ENCODE data around the gene RELA.

RELA gene

GRCh38 chr11:65620666-65621065, 42.0 kb downstream of the RELA start (continued):
- TF ChIP-seq ZNF311 (tag by site-specific recombination; IDR thresholded peaks at IDR 0.05; ENCODE audit: borderline replicate concordance) (no peak), ZNF785 (tag by site-specific recombination; IDR thresholded peaks at IDR 0.05) (no peak), ZNF560 (tag by site-specific recombination; IDR thresholded peaks at IDR 0.05; ENCODE audit: borderline replicate concordance) (no peak), ZNF623 (tag by site-specific recombination; IDR thresholded peaks at IDR 0.05) (no peak), KLF9 (tag by site-specific recombination; IDR thresholded peaks at IDR 0.05; ENCODE audit: low read depth) (no peak), ZNF555 (tag by site-specific recombination; conservative IDR thresholded peaks at IDR 0.05) (no peak), ZBTB1 (tag by site-specific recombination; IDR thresholded peaks at IDR 0.05) (no peak), ZNF174 (tag by site-specific recombination; IDR thresholded peaks at IDR 0.05) (no peak), GLIS2 (tag by site-specific recombination; IDR thresholded peaks at IDR 0.05) (no peak), GFI1B (tag by site-specific recombination; IDR thresholded peaks at IDR 0.05) (no peak)

- no peak overlapping the region for H3K27ac ChIP-seq (ENCODE audit: extremely low read depth, low read depth, low read length)
- no peaks in the 10 kb centered on the region for H3K4me1 ChIP-seq (ENCODE audit: control insufficient read depth, insufficient read depth, low read length)
- no peak for TF ChIP-seq ZNF274 (IDR thresholded peaks at IDR 0.05; ENCODE audit: low read length)
- no peak for TF ChIP-seq ZNF274 (tag by site-specific recombination; IDR thresholded peaks at IDR 0.05; ENCODE audit: borderline replicate concordance)
- TF ChIP-seq HOXC10 (CRISPR knock-in tag; IDR thresholded peaks at IDR 0.05) = no peak
- no peak for TF ChIP-seq ZNF292 (tag by site-specific recombination; IDR thresholded peaks at IDR 0.05; ENCODE audit: borderline replicate concordance, low read depth)
- no peak for TF ChIP-seq ZFP37 (tag by site-specific recombination; IDR thresholded peaks at IDR 0.05)
- TF ChIP-seq ZNF768 (tag by site-specific recombination; IDR thresholded peaks at IDR 0.05) = no peak
- no peak for TF ChIP-seq ZNF513 (tag by site-specific recombination; IDR thresholded peaks at IDR 0.05)
- no peak for TF ChIP-seq ZBTB26 (tag by site-specific recombination; optimal IDR thresholded peaks at IDR 0.05)
- no peak for TF ChIP-seq ZNF600 (tag by site-specific recombination; IDR thresholded peaks at IDR 0.05)
- TF ChIP-seq ZBTB10 (tag by site-specific recombination; IDR thresholded peaks at IDR 0.05) = no peak
- no peak for TF ChIP-seq ZBTB8A (tag by site-specific recombination; IDR thresholded peaks at IDR 0.05)
- no peak for TF ChIP-seq PRDM10 (tag by site-specific recombination; IDR thresholded peaks at IDR 0.05)
- TF ChIP-seq CTCF (tag by site-specific recombination; IDR thresholded peaks at IDR 0.05) = no peak
- no peak for TF ChIP-seq ZNF302 (tag by site-specific recombination; IDR thresholded peaks at IDR 0.05; ENCODE audit: low read depth)
- POLR2A ChIA-PET = interaction anchor here (1.5 kb wide), 1 partner anchor 35 kb away, joined by 3 read pairs; no protein-coding TSS in a partner anchor
- H3K4me3 ChIP-seq (ENCODE audit: low read depth, low read length) = no peak overlapping the region
- H3K36me3 ChIP-seq (ENCODE audit: control insufficient read depth in 2 of 2, insufficient read depth in 1 of 2, low read length in 2 of 2) = peaks cover 0 to 75% of the 10 kb centered on the region in 2 experiments; a peak in 1 of 3 replicates
- H3K9me3 ChIP-seq (ENCODE audit: control insufficient read depth, insufficient read depth, low read depth, low read length) = no peaks in the 10 kb centered on the region
- CTCF ChIA-PET = interaction anchor here (0.6 kb wide), 1 partner anchor 79 kb away, joined by 3 read pairs; no protein-coding TSS in a partner anchor
These were observed 43.3 kb downstream of the RELA start for GRCh38 chr11:65619281-65619928.

Measured in HEK293 (cell line).